Superior temporal gyrus (tissue), 1 donor: ENCODE measurements around the gene CADM1.
A peak's percentile ranks its signal among the peaks of the same experiment; 100 is the strongest.
"Not testable (repeated sequence)": the region's sequence is repeated elsewhere in the genome, so short reads cannot be mapped to it uniquely, and the experiment has no call there.

Source experiments
- DNase-seq: peaks from one replicate; pipeline ENCODE4 v3.0.0-alpha.2; 2016; ENCODE audit errors: extremely low spot score

CADM1 gene

DNA sequence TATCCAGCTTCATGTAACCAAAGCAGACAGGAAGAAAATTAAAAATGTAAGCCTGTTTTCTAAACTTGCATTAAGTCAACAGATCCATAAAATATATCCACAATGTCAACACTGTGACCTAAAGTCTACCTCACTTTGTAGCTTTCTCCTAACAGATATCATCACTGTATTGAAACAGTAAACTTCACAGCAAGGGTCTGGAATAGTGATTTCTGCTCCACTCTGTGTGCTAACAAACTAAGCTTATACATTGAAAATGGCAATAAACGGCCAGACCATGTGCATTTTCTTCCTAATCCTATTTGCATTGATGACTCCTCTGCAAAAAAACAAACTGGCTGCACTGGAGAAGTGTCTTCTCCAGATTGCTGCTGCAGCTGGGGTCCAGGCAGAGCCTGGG, 26.8 kb downstream of the CADM1 start:
- peak; percentile 39 for DNase-seq

DNA sequence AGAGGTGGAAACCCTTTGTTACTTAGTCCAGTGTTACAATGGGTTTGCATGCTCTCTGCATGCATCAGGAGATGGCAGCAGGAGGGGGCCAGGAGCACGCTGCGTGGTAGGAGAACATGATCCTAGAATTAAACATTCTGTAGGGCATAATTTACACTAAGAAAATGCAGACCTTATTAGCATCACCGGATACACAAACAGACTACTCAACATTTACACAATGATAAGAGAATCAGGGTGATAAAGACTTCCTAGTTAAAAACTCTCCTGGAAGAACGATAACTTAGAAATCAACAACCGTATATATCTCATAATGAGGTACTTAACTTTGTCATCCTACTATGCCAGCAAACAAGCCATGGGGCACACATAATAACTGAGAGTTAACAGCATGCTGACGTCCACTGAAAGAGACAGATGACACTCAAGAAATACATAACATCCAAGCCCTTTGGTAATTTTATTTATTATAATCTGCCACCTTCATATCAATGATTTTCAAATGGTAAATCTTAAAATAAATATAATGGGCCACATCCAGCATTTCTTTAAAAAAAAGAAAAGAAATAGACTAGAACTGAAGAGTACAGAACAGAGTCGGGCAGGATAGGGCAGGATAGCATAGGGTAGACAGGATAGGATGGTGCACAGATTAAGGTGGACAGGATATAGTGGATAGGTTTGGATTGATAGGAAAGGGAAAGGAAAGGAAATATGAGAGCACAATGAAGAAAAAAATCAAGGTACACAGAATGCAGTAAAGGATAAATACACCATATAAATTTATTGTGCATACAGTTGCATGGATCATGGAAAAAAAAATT, 27.5 kb downstream of the CADM1 start:
- DNase-seq: no peak

DNA sequence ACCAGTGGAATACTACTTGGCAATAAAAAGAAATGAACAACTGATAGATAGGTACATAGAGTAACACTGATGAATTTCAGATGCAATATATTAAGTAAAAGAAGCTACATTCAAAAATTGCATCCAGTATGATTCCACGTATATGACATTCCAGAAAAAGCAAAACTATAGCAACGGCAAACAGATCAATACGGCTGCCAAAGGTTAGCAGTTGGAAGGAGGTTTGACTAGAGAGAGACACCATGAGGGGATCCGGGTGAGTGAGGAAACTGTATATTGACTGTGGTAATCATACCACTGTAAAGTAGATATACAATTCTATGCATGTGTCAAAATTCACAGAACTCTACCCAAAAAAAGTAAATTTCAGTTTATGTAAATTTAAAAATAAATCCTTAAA, 28.7 kb downstream of the CADM1 start:
- DNase-seq: no peak

DNA sequence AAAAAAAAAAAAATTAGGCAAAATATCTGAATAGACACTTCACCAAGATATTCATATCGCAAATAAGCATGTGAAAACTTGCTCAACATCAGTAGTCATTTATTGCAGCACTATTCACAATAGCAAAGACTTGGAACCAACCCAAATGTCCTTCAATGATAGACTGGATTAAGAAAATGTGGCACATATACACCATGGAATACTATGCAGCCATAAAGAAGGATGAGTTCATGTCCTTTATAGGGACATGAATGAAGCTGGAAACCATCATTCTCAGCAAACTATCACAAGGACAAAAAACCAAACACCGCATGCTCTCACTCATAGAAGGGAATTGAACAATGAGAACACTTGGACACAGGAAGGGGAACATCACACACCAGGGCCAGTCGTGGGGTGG, 29.9 kb downstream of the CADM1 start:
- not testable (repeated sequence) for DNase-seq

DNA sequence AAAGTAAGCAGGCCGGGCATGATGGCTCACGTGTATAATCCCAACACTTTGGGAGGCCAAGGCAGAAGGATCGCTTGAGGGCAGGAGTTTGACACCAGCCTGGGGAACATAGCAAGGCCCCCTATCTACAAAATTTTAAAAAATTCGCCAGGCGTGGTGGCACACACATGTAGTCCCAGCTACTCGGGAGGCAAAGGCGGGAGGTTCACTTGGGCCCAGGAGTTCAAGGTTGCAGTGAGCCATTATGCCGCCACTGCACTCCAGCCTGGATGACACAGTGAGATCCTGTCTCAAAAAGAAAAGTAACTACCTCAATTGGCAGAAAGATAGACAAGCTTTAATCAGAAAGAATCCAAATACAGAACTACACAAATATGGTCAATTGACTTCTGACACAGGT, 31.0 kb downstream of the CADM1 start:
- no peak for DNase-seq

DNA sequence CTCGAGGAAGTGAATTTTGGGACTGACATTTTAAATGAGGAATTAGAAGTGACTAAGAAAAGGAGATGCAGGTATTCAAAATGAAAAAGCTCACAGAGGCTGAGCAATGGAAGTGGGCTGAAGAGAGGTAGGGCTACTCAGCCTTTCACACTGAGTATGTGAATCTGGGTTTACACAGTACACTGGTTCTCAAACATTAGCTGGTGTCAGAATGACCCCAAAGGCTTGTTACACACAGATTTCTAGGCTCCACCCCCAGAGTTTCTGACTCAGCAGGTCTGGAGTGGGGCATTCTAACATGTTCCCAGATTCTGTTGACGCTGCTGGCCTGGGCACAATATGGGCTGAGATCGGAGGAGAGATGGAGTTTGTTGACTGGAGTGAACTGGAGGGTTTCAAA, 32.8 kb downstream of the CADM1 start:
- DNase-seq: no peak

DNA sequence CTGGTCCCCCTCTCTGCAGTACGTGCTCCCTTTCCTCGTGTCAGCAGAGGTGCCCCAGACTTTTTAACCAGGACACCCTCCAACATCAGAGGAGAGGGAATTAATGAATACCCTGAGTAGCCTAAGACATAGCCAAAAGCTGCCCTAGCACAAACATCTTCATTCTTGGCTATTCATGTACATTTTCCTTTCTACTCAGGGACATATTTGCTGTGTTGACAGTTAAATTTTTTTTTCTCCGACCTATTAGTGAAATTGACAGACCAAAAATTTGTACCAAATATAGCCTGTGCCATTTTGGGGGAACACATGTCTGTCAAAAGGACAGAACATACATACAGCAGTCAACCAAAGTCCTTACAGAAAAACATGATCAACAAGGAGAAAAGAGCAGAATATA, 33.3 kb downstream of the CADM1 start:
- DNase-seq: no peak

DNA sequence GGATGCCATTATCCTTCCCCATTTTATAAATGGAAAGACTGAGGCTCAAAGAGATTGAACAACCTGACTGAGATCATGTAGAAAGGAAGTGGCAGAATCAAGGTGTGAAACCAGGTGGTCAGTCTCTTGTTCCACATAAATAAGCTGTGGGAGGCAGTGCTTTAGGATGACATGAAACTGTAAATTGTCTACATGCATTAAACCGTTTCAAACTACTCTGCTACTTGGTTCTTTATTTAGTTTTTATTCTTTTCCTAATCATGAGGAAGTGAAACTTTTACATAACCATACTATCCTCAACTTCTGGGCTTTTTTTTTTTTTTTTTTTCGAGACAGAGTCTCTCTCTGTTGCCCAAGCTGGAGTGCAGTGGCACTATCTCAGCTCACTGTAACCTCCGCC, 34.9 kb downstream of the CADM1 start:
- DNase-seq: no peak

DNA sequence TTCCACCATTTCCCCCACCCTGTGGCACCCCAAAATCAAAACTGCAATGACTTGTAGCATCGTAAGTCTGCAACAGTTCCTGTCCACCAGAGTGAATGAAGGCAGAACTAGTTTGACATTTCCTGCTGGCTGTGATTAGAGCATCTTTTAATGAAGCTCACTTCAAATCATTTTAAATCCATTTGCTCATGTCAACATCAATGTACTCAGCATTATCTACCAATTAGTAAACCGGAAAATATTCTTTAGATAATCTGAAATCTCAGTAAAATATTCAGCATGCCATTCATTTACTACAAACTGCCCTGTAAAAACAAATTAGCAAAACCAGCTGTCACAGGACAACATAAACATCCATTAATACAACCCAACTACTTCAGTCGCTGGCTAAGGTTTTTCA, 38.1 kb downstream of the CADM1 start:
- DNase-seq: no peak

DNA sequence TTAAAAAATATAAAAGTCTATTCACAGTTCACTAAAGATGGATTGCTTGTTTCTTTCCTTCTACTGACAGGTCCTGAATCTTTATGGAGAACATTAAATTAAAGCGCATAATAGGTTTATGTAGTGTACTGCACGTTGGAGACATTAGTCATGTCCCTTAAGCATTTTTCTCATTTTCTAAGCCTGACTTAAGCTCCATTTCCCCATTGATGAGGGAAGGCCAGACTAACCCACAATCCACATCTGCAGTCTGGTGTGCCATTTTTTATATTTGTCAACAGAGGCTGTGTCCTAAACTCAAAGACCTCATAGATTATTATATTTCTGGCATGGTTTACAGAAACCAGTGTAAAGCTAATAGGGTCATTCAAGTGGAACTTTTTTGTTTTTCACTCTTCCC, 39.9 kb downstream of the CADM1 start:
- DNase-seq: no peak

DNA sequence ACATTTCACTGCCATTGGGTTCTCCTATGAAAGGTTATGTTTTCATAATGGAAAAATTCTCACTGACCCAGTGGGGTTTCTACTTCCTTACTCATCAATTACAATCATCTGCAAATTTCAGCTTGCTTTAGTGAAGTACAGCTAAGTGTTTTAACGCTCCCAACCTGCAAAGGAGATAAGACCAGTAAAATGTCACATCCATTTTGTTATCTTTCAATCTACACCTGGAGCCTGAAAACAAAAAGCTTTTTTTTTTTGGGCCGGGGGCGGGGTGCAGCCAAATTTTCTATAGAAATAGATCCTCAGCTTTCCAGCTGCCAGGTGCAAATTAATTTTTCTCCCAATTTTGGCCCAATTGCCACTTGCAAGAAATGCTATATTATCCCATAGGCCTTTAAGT, 40.6 kb downstream of the CADM1 start:
- no peak for DNase-seq

DNA sequence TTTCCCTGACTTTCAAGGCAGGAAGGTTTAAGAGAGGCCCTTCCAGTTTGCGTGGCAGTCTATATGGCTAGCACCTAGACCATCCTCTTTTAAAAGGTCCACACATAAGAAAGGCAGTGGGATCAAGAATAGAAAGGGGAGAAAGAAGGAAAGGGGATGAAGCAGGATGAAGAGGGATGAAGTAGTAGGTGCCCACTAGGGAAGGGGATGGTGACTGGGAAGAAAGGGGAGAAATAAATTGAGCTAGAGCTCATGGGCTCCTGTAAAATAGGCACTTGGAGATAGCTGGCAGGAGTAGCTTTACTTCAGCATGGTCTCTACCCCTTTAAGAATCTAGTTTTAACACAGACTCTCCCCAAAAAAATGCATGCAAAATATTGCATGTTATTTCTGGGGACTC, 41.5 kb downstream of the CADM1 start:
- no peak for DNase-seq

DNA sequence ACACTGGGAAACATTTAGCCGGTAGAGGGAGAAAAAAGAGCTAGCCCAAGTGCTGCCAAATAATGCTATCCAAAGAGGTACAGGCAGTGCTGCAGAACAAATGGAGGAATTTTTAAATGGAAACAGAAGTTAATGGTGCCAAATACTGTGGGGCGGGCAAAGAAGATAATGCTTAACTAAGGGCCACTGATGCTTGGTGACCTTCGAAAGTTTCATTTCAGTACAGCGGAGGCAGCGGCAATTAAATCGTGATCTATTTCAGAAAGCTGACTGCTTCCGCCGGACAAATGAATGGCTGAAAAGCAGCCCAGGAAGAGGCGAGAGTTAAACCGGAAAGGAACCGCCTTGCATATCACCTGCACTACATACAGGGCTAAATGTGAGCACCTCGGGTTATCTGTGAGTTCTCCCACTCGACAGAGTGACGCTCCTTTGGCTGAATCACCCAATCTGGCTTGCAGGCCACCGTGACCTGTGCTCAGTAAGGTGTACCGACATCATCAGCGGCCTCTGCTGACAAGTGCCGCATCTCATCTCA, 42.1 kb downstream of the CADM1 start:
- DNase-seq: no peak

DNA sequence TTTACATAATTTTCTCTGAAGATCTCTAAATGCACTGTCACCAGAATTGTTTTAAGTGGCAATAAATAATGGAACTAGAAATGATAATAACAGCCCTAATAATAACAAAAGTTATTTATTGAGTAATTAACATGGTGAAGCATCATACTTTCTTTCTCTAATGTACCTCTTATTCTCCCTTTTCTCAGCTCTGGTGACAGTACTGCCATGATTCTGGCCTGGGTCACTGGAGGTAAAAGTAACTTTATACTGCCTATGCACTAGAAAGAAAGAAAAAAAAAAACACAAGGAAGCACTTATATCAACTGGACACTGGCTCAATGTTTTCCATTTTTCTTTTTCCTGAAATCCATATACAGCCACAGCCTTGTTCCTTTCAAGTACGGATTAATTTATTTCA, 43.7 kb downstream of the CADM1 start:
- no peak for DNase-seq

DNA sequence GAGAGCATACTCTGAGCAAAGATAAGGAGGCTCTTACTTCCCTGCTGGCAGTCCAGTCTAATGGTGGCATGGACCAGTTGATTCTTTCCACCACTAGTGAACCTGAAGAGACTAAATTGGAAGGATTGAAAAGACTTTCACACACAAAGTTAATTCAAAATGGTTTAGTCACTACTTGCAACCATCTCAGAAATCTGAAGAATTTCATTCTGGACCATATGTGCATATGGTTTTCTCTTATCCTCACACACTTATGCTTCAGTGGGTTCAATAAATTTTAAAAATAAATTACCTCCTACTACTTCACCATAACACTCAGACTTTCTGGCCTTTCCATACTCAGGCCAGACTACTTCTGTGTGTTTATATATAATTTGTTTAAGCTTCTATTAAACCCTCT, 44.7 kb downstream of the CADM1 start:
- DNase-seq: no peak

DNA sequence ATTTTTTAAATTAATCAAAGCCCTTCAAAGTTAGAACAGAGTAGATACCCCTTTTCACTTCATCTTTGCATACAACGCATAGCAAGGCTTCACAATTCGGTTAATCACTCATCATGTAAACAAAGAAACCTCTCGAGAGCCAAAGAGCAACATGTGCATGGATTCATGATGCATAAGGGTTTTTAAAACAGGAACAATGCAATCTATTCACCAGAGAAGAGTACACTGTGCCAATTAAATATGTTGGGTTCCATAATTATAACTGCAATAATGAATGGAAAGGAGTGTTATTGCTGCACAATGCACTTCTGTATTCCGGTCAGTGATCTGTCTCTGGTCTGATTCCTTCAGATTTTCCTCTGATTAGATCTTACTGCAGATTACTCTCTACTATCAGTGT, 45.3 kb downstream of the CADM1 start:
- peak; percentile 71 for DNase-seq

DNA sequence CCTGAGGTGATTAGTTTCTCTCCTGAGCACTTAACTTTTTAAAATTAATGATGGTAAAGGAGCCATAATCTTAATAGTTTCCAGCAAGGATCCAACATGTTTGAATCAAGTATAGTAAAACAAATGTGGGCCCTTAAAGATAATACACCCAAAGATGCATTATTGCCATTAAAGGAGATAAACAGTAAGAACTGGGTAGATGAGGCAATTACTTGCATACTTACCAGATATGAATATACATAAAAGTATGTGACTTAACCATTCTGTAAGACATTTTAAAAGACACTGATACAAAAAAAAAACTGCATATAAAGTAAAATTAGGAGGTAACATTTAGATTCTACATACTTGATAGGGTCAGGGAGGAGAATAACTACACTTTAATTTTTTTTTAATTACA, 48.2 kb downstream of the CADM1 start:
- DNase-seq: no peak

DNA sequence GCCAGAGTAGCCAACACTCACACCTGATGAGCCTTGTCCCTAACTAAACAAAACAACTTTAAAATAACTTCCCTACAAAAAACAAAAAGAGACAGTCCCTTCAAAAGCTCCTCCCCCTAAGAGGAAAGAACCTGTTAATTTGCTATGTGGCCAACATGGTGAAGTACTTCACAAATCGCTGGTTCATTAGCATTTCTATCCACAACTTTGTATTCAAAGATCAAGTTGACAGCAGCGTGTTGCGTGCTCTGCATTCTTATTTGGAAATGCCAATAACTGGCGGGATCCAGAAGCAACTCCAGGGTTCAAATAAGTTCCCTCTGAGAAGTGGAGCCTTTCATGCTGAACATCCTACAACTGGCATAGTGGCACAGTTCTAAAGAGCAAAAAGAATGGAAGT, 48.6 kb downstream of the CADM1 start:
- no peak for DNase-seq

DNA sequence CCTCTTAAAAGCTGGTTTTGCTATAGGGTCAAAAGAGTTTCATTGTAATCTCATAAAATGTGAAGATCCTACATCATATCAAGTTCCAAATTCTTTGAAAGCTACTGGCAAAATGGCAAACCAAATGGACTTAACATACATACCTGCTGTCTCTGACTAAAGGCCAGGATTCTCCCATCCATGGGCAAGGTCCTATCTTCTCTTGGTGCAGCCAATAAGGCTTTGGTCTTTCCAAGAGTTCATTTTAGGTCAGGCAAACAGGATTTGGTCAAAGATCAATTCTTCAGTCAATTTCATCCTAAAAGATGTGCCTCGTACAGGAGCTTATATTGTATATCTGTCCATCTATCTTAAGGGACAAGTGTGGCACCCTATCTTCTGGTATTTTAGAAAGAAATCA, 49.7 kb downstream of the CADM1 start:
- no peak for DNase-seq

DNA sequence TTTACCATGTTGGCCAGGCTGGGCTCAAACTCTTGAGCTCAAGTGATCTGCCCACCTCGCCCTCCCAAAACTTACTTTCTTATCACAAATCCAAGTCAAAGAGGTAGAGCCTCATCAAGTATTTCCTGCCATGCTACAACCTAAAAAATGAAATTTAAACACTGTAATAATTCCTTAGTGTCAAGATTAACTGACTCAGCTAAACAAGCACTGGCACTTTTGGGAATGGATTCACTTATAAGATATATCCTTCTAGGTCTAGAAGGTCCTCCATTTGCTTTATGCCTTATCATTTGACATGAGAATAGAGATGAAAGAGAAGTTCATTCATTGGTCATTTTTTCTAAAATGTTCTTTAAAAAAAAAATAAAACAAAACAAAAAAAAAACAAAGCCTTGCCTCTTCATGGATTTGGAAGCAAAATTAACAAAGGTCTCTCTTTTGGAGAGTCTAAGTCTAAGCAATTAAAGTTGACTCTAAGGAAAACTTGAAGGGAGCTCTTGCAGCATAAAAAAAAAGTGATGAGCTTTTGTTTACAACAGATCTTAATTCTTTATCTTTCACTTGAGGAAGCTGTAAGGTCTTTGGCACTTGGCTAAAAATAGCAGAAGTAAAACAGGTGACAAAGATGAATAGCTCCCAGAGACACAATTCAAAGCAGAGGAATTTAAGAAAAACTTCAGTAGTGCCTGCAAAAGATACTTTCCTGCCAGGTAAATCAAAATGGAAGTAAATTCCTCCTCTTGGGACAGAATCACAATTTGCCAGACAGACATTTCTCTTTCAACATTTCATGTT, 50.3 kb downstream of the CADM1 start:
- DNase-seq: no peak

DNA sequence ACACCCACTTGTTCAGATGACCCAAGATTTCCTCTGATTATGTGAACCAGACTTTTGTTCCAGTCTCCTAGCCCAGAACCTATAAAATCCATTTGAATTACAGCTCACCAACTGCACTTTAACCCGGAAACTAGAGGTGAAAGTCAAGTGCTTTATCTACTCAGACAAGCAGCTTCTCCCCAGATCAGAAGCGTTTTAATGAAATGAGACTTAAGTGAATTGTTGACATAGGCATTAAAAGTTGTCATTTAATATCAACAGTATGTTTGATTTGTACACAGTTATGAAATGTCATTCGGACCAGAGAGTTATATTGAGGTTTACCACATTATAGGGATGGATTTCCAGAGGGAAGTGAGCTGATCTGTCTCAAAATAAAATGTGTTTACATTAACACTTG, 52.0 kb downstream of the CADM1 start:
- no peak for DNase-seq

DNA sequence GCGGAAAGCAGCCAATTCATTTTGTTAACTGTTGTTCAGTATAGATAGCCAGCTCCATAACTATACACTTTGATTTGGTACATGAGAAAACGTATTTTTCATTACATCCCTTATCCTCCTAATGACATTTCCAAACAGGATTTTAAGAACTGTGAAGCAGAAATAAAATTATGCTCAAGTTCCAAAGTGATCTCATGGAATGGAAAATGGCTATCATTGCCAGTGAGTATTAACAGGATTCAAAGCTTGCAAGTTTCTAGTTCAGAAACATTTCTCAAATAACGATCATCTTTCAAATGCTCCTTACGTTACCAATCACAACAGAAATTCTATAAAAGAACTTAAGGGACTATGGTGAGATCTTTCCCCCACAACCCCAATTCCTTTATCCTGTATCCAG, 53.7 kb downstream of the CADM1 start:
- no peak for DNase-seq

DNA sequence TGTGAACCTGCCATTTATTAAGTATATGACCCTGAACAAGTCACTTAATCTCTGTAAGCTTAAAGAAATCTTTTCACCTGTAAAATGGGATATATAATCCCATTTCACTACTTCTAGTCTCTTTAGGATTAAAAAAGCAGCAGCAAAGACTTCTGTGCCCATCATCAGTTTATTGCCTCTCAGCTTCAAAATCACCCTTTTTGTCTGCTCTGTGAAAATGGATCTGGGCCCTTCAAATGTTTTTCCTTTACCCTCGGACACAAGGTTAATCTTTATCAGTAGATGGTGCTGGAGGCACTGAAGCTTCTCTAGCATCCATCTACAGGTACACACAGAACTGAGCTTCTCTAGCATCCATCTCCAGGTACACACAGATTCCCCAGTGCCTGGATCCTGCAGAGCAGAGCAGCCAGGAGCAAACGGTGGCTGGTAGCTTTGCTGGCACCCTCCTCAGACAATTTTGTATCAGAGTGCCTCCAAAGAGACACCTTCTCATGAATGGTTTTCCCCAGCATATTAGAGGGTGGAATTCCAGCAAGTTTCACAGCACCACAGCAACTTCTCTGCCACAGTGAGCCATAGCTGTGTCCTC, 56.8 kb downstream of the CADM1 start:
- DNase-seq: no peak
